Coronary artery (tissue), 2 donors: ENCODE measurements around the gene RINT1.

ENCODE experiments used
- DNase-seq: peaks from one replicate; pipeline ENCODE4 v3.0.0-alpha.2; 2017; ENCODE audit warnings: low spot score
- H3K27ac ChIP-seq, 2 donors: fragments of 200-600 bp; sonication (generic); one replicate each; pipeline ENCODE4 v1.5.1; 2016 to 2019
- H3K4me3 ChIP-seq: fragments of 200-600 bp; sonication (generic); 2 replicates; pipeline ENCODE4 v1.5.1; 2016; ENCODE audit warnings: mild to moderate bottlenecking, moderate library complexity
- CTCF ChIP-seq: fragments of 200-600 bp; sonication (generic); IDR thresholded peaks from one replicate; pipeline ENCODE4 v1.5.1; 2019; ENCODE audit warnings: antibody characterized with exemption

The RINT1 gene

GRCh38 chr7:105600720-105601550 is 68.9 kb downstream of the RINT1 start:
- DNase-seq: no peak

GRCh38 chr7:105602325-105603305 is 70.6 kb downstream of the RINT1 start:
- Histone ChIP-seq H3K27ac (no peak overlapping the region), H3K4me3 (no peak overlapping the region)
- TF ChIP-seq CTCF: no peak
- DNase-seq: no peak

More at GRCh38 chr7:105600720-105601550, 68.9 kb downstream of the RINT1 start:
- no peak overlapping the region for H3K27ac ChIP-seq
- TF ChIP-seq CTCF: no peak
- no peak overlapping the region for H3K4me3 ChIP-seq

GRCh38 chr7:105610165-105610930 is 78.3 kb downstream of the RINT1 start:
- Histone ChIP-seq H3K27ac (no peak overlapping the region), H3K4me3 (no peak overlapping the region)
- no peak for TF ChIP-seq CTCF
- no peak for DNase-seq

GRCh38 chr7:105611856-105612775 is 80.1 kb downstream of the RINT1 start:
- Histone ChIP-seq H3K4me3 (no peak overlapping the region), H3K27ac (no peak overlapping the region)
- no peak for DNase-seq
- TF ChIP-seq CTCF: no peak

GRCh38 chr7:105612806-105613205 is 80.8 kb downstream of the RINT1 start:
- no peak for TF ChIP-seq CTCF

More at GRCh38 chr7:105612806-105613205, 80.8 kb downstream of the RINT1 start:
- Histone ChIP-seq H3K4me3 (no peak overlapping the region), H3K27ac (no peak overlapping the region)
- DNase-seq: no peak
